ENCODE results near the gene NR6A1.
A peak's percentile ranks its signal among the peaks of the same experiment; 100 is the strongest.

NR6A1 gene

DNA sequence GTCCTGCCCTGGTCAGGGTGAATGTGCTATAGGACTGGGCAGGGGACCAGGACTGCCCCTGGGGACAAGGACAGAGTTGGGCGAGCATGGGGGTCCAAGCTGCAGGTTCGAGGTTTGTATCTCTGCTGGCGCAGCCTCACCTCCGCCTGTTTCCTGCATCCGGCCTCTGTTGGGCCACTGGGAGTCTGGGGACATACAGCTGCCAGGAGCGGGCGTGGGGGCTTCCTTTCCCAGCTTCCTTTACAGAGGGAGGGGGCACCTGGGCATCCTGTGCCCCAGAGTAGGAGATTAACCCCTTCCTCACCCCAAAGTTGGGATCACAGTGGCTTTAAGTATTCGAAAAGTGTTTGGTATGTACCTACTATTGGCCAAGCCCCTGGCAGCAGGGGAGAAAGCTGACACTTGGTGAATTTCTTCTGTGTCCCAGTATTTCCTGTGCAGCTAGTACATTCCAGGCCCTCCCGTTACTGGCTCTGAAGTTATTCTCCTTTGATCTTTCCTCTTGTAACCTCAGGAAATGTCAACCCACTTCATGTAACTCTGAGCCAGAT, 24.8 kb upstream of the NR6A1 start:
- no peak for DNase-seq (ENCODE audit: low read depth)

DNA sequence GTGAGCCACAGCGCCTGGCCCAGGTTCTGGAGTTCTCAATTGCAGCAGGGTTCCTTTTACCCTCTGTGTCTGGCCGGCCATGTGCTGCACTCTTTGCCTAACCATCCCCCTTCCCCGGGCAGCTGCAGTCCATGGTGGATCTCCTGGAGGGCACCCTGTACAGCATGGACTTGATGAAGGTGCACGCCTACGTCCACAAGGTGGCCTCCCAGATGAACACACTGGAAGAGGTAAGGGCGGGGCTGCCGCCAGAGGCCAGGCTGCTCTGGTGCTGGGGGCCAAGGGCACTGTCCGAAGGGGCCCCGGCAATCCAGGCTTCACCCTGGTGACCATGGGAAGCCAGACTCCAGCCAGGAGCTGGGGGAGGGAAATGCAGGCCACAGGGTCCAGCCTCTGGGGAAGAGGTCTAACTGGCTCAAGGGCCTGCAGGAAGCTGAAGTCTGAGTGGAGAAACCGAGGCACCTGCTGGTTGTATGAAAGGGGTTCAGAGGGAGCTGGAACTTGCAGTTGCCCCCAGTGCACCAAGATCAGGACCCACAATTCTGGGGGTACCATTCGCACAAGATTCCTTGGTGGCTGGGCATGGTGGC, 23.9 kb upstream of the NR6A1 start:
- no peak for DNase-seq (ENCODE audit: low read depth)

DNA sequence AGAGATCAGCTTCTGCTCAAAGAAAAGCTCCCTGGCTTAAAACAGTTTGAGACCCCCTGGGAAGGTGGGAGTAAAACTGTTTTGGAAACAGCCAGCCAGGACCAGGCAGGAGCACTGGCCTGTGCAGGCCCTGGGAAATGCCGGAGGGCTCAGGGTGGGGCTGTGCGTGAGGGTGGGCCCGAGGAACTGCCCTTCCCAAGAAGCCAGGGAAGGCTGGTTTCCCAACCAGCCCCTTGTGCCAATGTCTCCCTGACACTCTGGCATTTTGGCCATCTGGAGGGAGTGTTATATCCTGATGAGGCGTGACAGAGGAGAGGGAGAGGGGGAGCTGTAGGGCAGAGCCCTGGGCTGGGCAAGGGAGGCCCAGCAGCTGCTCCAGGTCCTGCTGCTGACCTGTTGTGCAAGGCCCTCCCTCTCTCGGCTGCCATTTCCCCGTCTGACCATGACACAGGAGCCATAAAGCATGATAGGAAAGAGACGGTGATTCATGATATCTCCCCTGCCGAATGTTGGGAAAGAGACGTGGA, 22.0 kb upstream of the NR6A1 start:
- peak; percentile 89 for DNase-seq (ENCODE audit: low read depth)

DNA sequence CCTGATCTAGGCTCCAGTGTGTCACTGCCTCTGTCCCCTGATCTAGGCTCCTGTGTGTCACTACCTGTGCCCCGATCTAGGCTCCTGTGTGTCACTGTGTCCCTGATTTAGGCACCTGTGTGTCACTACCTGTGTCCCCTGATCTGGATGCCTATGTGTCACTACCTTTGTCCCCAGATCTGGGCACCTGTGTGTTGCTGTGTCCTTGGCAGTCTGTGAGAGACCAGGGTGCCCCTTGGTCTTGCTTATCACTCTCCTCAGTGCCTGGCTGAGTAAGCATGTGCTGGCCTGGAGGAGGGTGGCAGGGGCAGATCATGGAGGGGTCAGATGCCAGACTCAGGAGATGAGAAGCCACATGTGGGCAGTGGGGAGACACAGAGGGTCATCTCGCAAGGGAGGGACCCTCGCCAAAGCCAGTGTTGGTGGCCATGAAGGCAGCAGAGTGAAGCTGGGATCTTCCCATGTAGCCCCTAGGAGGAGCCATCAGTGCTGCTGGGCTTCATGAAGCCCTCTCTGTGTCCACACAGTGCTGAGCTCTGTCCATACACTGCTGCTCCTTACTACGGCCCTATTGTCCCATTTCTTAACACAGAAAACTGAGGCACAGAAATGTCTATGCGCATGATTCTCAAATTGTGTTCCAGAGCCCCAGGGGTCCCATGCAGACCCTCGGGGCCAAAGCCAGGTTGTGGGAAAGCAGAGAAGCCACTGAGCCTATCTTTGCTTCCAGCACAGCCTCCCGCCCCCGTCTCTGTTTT, 21.3 kb upstream of the NR6A1 start:
- no peak for DNase-seq (ENCODE audit: low read depth)

DNA sequence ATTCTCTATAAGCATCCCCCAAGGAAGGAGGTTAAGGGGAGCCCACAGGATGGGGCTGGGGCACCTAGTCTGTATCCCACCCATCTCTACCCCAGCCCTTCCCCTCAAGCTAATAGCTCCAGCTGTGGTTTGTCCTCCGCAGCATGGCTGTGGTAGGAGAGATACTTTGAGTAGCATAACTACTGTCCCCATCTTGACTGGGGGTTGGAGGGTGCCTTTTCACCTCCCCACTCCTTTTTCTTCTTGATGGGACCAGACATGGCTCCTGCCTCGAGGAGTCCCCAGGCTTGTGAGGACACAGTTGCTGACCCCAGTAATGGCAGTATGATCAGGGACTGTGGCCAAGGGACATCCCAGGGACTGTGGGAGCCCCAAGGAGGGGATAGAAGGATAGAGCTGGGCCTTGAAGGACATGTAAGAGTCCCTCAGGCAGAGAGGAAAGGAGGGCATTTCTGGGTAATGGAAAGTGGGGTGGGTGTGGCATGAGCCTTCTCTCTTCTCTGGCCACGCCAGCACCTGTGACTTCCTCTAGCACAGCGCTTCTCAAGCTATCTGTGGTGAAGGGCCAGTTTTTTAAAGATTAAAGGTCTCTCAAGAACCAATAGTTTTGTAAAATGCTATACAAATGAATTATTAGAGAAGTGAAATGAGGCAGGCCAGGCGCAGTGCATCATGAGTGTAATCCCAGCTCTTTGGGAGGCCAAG, 19.8 kb upstream of the NR6A1 start:
- DNase-seq (ENCODE audit: low read depth), result no peak

DNA sequence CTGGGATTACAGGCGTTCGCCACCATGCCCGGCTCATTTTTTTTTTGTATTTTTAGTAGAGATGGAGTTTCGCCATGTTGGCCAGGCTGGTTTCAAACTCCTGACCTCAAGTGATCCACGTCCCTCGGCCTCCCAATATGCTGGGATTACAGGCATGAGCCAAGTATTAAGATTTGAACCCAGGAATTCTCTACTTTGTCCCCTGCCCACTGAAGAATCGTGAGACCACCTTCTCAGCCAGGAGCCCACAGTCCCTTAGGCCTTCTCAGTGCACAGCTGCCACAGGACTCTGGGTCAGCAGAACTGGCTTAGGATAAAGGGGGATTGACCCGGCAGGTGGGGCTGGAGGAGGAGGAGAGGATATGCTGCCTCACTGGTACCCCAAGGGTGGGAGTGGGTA, 19.2 kb upstream of the NR6A1 start:
- DNase-seq (ENCODE audit: low read depth), result no peak

DNA sequence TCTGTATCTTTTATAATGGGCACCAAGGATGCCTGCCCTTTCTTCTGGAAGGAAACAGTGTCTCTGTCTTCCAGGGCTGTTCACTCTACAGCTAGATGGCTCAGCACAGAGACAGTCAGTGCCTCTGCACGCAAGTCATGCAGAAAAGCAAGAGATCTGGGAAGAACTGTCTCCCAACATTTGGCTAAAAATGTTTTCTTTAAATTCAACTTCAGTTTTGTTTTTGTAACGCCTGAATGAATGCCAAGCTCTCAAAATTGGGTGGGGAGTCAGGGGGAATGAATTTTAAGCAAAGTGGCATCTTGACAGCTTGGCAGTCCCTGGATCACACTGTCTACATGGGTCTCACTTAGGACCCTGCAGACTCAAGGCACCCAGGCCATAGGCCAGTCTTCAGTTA, 18.4 kb upstream of the NR6A1 start:
- no peak for DNase-seq (ENCODE audit: low read depth)

DNA sequence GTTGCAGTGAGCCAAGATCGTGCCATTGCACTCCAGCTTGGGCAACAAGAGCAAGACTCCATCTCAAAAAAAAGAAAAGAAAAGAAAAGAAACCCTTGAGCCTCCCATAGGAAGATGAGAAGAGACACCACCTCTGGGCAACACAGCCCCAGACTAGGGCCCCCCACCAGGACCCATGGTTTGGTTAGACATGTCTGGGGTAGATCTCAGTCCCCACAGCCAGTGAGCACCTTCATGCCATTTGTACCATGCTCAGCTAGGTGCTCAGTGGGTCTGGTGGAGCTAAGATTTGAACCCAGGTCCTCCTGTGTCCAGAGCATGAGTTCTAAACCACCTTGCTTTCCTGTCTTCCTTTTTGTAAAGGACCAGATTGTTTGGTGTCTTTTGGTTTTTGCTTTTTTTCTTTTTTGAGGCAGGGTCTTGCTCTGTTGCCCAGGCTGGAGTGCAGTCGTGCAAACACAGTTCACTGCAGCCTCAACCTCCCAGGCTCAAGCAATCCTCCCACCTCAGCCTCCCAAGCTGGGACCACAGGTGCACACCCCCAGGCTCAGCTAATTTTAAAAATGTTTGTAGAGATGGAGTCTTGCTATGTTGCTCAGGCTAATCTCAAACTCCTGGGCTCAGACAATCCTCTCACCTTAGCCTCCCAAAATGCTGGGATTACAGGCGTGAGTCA, 17.6 kb upstream of the NR6A1 start:
- DNase-seq (ENCODE audit: low read depth), result no peak

DNA sequence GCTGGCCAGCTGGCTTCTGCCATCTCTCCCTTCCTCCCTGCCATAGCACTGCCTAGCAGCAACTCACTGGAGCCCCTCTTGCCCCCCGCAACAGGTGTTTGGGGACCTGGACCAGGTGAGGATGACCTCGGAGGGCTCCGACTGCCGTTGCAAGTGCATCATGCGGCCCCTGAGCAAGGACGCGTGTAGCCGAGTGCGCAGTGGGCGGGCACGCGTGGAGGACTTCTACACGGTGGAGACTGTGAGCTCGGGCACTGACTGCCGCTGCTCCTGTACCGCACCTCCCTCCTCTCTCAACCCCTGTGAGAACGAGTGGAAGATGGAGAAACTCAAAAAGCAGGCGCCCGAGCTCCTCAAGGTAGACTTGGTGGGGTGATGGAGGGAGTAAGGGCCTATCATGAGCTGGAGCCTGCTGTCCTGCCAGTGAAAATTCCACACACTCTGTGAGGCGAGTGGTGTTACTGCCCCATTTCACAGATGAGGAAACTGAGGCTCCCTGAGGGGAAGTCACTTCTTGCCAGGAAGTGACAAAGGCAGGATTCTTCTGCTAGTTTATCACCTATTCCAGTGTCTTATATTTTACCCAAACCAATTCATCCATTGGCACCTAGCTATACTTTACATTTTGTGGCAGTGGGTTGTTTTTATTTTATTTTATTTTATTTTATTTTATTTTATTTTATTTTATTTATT, 15.9 kb upstream of the NR6A1 start:
- no peak for DNase-seq (ENCODE audit: low read depth)

DNA sequence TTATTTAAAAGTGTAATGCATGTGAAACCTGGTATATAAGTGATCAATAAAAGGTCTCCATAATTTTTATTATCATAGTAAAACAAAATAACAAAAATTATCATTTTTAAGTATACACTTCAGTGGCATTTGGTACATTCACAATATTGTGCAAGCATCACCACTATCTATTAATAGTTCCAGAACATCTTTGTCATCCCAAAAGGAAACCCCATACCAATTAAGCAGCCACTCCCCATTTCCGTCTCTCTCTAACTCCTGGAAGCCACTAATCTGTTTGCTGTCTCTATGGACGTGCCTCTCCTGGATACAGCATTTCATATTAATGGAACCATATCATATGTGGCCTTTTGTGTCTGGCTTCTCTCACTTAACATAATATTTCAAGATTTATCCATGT, 13.4 kb upstream of the NR6A1 start:
- DNase-seq (ENCODE audit: low read depth), result peak; percentile 58

DNA sequence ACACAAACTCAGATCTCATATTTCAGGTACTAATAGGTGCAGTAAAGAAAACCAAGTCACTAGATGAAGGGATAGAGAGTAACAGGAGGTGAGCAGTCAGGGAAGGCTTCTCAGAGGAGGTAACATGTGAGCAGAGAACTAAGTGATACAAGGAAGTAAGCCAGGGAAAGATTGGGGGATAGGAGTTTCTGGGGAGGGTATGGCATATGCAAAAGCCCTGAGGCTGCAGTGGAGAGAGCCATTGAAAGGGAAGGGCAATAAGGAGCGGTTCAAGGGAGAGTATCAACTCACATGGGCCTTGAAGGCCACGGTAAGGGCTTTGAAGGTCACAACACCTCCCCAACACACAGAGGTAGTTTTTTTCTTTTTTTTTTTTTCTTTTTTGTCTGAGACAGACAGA, 12.7 kb upstream of the NR6A1 start:
- no peak for DNase-seq (ENCODE audit: low read depth)

DNA sequence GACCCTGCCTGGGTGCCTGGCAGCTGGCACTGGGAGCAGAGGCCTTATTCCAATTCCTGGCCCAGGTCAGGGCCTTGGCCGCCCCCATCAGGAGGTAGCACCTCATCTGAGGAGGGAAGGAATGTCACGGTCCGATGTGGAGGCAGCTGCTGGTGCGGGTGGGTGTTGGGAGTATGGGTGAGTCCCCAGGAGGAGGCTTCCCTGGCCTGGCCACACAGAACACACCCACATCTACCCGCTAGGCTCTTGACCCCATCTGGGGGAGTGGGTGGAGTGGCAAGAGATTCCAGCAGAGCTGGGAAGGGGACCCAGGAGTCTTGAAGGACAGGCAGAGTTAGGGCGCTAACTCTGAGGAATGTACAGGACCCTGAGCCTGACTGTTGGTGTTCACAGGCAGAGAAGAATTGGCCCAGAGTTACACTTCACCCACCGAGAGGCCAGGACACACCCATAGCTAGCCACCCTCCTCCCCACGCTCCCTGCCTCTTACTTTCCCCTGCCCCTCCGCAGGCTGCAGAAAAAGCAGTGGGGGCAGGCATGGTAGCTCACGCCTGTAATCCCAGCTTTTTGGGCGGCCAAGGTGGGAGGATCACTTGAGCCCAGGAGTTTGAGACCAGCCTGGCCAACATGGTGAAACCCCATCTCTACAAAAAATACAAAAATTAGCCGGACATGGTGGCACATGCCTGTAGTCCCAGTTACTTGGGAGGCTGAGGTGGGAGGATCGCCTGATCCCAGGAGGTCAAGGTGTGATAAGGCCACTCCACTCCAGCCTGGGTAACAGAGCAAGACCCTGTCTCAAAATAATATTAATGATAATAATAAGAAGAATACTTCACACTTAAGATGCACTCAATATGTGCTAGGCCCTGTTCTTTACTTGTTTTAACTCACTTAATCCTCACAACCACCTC, 11.8 kb upstream of the NR6A1 start:
- DNase-seq (ENCODE audit: low read depth), result no peak

DNA sequence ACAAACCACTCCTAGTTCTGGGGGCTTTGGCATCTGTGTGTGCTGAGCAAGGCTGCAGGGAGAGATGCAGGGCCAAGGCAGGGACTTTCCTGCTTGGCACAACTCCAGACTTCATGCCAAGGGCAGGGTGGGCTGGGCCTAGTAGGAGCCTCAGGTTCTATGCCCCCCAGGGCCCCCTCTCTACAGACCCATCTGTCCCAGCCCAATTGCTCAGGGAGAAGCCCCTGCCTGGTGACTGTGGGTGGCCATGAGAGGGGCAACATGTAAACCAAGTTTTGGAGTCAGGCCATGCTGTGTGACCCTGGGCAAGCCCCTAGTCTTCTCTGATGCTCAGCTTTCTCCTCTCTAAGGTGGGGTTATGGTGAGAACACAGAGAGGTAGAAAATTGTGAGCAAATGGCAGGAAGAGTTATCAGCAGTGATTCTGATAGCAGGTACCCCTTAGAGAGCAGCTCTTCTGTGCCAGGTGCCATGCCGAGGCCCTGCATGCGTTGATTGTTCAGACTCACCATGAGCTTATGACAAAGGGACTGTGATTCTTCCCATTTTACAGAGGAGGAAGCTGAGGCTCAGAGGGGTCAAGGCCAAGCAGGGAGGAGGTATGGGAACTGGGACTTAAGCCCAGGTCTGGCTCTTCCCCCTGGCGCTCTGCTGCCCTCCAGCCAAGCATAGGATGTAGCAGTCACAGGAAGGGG, 11.0 kb upstream of the NR6A1 start:
- DNase-seq (ENCODE audit: low read depth), result no peak

DNA sequence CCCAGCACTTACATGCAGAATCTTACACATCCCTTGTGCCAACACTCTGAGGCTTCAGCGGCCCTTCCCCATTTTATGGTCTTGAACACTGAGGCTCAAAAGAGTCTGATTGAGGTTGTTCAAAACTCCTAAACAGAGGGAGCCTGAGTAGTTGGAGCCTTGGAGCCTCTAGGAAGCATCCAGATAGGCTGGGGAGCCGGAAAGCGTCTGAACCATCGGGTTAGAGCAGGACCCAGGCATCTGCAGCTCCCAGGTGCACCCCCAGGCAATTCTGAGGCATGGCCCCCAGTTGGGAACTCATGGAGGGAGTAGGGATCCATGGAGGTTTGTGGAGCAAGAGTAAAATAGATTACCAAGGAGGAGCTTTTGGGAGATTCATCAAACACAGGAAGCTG, 9.6 kb upstream of the NR6A1 start:
- DNase-seq (ENCODE audit: low read depth), result no peak

DNA sequence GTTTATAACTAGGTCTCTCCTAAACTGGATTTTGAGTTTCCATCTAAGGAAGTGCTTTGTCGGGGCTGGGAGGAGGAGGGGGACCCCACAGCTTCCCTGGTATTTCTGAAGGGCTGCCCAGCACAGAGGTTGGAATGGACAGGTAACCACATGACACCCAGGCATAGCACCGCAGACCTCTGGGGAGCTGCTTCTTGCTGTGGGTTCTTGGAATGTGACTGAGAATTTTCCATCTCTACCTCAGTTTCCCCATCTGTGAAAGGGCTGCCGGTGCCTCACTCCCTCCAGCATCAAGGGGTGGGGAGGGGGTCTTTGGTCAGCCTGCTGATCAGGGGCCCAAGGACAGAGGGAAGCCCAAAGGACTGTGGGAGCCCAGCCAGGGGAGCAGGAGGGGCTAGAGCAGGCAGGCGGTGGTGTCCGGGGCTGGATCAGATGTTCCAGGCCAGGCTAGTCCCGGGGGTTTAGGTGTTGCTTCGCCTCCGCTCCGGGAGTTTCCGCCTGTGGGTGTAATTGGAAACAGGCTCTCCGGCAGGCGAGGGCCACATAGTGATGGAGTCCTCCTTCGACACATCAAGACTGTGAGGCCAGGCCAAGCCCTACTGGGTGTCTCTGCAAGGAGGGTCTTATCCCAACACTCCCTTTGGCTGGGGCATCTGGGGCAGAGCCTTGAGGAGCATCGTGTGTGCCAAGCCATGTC, 9.1 kb upstream of the NR6A1 start:
- DNase-seq (ENCODE audit: low read depth), result no peak

DNA sequence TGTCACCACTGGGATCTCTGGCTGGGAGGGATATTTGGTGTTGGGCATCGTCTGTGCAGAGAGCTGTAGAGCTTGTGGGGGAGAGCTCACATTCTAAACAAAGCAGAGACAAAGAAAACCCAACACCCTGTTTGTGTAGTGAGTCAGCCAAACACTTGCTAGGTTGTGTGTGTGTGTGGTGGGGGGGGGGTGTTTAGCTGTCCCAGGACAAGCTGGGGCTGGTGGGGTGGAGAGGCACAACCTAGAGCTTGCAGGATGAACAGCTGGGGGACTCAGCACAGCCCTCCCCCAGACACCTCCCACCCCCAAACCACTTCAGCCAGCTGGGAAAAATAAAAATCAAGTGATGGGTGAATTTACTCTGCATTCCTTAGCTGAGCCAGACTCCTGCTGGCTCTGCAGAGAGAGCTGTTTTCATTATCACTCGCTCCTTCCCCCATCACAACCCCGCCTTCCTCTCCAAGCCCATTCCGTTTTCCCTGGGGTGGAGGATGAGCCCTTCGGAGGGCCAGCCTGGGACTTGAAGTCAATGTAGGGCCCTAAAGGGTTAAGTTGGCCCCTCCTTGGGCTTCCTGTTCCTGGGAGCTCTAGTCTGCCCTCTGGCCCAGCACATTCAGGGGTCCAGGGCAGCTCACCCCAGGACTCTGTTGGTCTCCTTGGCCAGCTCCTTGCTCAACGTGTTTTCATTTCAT, 8.4 kb upstream of the NR6A1 start:
- peak; percentile 91 for DNase-seq (ENCODE audit: low read depth)

DNA sequence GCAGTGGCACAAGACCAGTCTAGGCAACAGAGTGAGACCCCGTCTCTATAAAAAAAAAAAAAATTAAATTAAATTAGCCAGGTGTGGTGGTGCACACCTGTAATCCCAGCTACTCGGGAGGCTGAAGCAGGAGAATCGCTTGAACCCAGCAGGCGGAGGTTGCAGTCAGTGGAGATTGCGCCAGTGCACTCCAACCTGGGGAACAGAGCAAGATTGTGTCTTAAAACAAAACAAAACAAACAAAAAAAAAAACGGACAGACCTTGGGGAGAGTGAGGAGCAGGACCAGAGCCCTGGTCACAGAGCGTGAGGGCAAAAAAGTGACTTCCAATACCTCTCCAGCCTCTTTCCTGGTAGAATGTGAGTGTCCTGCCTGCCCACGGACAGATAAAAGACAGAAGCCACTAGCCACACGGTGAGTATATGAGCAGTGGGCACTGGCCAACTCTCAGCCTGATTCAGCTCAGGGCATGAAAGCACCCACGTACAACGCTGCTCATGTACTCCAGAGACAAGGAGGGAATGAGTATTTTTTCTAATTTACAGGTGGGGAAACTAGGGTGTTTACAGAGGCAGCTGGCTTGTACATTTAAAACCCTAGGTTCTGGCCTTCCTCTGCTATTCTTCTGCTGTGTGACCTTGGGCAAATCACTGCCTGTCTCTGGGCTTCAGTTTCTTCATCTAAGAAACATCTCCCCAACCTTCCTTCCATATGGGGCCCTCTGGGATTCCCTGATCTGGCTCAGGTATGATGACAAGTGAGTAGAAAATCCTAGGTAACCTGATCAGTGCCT, 7.7 kb upstream of the NR6A1 start:
- DNase-seq (ENCODE audit: low read depth), result no peak
